H1 (cell line): ENCODE measurements around the gene QSOX2. TPM values are rescaled to one million over a fixed set of nuclear protein-coding genes. Genes with fewer than 3 reads are reported as not detected.

Source experiments
- BCL11A ChIP-seq, 2 experiments: IDR thresholded peaks; one replicate each; pipeline ENCODE4 v1.6.1; 2011; ENCODE audit warnings: low read depth in 2 of 2, low read length in 2 of 2, mild to moderate bottlenecking in 2 of 2
- BRCA1 ChIP-seq: IDR thresholded peaks from 2 replicates; pipeline ENCODE4 v1.6.1; 2012; ENCODE audit warnings: low read depth, low read length, improper control_type of control experiment
- EP300 ChIP-seq, 2 experiments: IDR thresholded peaks; 1 replicate in 1 of 2; 2 replicates in 1 of 2; pipeline ENCODE4 v1.6.1; 2011 to 2012; ENCODE audit warnings: low read depth in 2 of 2, low read length in 2 of 2, mild to moderate bottlenecking in 2 of 2, borderline replicate concordance in 1 of 2, inconsistent platforms in 1 of 2, moderate library complexity in 1 of 2
- JUND ChIP-seq: IDR thresholded peaks from 2 replicates; pipeline ENCODE4 v1.6.1; 2011; ENCODE audit warnings: mild to moderate bottlenecking, improper control_type of control experiment, low read length
- NRF1 ChIP-seq: IDR thresholded peaks from 2 replicates; pipeline ENCODE4 v1.6.1; 2011; ENCODE audit warnings: mild to moderate bottlenecking, low read depth, low read length, improper control_type of control experiment
- RBBP5 ChIP-seq: IDR thresholded peaks from 2 replicates; pipeline ENCODE4 v1.7.1; 2012; ENCODE audit warnings: low read depth, mild to moderate bottlenecking, inconsistent platforms, low read length, moderate library complexity, borderline replicate concordance
- SP2 ChIP-seq: IDR thresholded peaks from 2 replicates; pipeline ENCODE4 v1.6.1; 2012; ENCODE audit warnings: mild to moderate bottlenecking, low read length, inconsistent platforms
- TCF12 ChIP-seq: IDR thresholded peaks from 2 replicates; pipeline ENCODE4 v1.6.1; 2011; ENCODE audit warnings: low read depth, mild to moderate bottlenecking, low read length
- ZNF274 ChIP-seq: IDR thresholded peaks from 2 replicates; pipeline ENCODE4 v1.7.0; 2012; ENCODE audit warnings: low read length, borderline replicate concordance; ENCODE audit errors: extremely low read depth
- polyA plus RNA-seq, 7 experiments: library from polyadenylated mRNA; depleted of rRNA in 3 of 7; stranded (reverse) in 5 of 7; unstranded in 2 of 7; fragments of >200 nt in 5 of 7; fragments of 200-250 nt in 2 of 7; gene quantifications; 1 replicate in 5 of 7; 2 replicates in 1 of 7; 4 replicates in 1 of 7; pipeline versions ENCODE4 v1.2.1 to v1.2.3, GENCODE V29; 2011 to 2013; ENCODE audit warnings: missing spikeins in 2 of 7, mixed read lengths in 2 of 7
- total RNA-seq: library from RNA; stranded (reverse); fragmentation: NEBNext Ultra II Directional; extraction: Animal tissue kit (Norgen Biotek cat#: 25700); gene quantifications from 2 replicates; pipeline ENCODE4 v1.2.1, GENCODE V29; 2021
- TF ChIP-seq, protein P1 (sequence below): fragments of 300-600 bp; sonication (generic); IDR thresholded peaks from 2 replicates; pipeline ENCODE4 v1.7.1; 2012; ENCODE audit warnings: low read length, moderate library complexity, mild to moderate bottlenecking, inconsistent platforms; ENCODE audit not compliant: insufficient replicate concordance
- TF ChIP-seq, protein P2 (sequence below): IDR thresholded peaks from 2 replicates; pipeline ENCODE4 v1.6.1; 2011; ENCODE audit warnings: low read depth, mild to moderate bottlenecking, low read length; ENCODE audit not compliant: insufficient read depth

Gene QSOX2
- total and polyA plus RNA-seq, 2 of the 8 experiments (the other 6 are each of a cell fraction or from before 2014, with no cell fraction given), result 18.0 to 28.6 TPM

DNA sequence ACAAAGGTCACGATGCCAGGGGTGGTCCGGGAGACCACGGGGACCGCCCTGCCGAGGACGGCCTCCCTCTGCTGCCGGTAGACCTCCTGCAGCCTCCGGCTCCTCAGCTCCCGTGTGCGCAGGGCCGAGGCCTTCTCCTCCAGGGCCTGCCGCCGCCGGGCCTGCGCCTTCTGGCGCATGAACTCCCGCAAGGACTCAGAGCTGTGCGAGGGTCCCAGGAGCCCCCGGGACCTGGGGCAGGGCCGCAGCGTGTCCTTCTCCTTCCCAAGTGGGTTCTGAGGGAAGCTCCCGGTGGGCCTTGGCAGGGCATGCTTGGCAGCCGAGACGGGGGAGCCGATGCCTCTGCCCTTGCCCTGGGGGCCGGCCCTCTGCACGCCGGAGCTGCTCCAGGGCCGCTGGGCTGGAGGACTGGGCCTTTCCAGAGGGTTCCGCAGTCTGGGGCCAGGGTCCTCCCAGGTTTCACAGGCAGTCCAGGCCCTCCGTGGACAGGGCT is 44.9 kb upstream of the QSOX2 start (continued):
- TF ChIP-seq, protein P1, sequence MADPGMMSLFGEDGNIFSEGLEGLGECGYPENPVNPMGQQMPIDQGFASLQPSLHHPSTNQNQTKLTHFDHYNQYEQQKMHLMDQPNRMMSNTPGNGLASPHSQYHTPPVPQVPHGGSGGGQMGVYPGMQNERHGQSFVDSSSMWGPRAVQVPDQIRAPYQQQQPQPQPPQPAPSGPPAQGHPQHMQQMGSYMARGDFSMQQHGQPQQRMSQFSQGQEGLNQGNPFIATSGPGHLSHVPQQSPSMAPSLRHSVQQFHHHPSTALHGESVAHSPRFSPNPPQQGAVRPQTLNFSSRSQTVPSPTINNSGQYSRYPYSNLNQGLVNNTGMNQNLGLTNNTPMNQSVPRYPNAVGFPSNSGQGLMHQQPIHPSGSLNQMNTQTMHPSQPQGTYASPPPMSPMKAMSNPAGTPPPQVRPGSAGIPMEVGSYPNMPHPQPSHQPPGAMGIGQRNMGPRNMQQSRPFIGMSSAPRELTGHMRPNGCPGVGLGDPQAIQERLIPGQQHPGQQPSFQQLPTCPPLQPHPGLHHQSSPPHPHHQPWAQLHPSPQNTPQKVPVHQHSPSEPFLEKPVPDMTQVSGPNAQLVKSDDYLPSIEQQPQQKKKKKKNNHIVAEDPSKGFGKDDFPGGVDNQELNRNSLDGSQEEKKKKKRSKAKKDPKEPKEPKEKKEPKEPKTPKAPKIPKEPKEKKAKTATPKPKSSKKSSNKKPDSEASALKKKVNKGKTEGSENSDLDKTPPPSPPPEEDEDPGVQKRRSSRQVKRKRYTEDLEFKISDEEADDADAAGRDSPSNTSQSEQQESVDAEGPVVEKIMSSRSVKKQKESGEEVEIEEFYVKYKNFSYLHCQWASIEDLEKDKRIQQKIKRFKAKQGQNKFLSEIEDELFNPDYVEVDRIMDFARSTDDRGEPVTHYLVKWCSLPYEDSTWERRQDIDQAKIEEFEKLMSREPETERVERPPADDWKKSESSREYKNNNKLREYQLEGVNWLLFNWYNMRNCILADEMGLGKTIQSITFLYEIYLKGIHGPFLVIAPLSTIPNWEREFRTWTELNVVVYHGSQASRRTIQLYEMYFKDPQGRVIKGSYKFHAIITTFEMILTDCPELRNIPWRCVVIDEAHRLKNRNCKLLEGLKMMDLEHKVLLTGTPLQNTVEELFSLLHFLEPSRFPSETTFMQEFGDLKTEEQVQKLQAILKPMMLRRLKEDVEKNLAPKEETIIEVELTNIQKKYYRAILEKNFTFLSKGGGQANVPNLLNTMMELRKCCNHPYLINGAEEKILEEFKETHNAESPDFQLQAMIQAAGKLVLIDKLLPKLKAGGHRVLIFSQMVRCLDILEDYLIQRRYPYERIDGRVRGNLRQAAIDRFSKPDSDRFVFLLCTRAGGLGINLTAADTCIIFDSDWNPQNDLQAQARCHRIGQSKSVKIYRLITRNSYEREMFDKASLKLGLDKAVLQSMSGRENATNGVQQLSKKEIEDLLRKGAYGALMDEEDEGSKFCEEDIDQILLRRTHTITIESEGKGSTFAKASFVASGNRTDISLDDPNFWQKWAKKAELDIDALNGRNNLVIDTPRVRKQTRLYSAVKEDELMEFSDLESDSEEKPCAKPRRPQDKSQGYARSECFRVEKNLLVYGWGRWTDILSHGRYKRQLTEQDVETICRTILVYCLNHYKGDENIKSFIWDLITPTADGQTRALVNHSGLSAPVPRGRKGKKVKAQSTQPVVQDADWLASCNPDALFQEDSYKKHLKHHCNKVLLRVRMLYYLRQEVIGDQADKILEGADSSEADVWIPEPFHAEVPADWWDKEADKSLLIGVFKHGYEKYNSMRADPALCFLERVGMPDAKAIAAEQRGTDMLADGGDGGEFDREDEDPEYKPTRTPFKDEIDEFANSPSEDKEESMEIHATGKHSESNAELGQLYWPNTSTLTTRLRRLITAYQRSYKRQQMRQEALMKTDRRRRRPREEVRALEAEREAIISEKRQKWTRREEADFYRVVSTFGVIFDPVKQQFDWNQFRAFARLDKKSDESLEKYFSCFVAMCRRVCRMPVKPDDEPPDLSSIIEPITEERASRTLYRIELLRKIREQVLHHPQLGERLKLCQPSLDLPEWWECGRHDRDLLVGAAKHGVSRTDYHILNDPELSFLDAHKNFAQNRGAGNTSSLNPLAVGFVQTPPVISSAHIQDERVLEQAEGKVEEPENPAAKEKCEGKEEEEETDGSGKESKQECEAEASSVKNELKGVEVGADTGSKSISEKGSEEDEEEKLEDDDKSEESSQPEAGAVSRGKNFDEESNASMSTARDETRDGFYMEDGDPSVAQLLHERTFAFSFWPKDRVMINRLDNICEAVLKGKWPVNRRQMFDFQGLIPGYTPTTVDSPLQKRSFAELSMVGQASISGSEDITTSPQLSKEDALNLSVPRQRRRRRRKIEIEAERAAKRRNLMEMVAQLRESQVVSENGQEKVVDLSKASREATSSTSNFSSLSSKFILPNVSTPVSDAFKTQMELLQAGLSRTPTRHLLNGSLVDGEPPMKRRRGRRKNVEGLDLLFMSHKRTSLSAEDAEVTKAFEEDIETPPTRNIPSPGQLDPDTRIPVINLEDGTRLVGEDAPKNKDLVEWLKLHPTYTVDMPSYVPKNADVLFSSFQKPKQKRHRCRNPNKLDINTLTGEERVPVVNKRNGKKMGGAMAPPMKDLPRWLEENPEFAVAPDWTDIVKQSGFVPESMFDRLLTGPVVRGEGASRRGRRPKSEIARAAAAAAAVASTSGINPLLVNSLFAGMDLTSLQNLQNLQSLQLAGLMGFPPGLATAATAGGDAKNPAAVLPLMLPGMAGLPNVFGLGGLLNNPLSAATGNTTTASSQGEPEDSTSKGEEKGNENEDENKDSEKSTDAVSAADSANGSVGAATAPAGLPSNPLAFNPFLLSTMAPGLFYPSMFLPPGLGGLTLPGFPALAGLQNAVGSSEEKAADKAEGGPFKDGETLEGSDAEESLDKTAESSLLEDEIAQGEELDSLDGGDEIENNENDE, result no peak
- TF ChIP-seq ZNF274 (no peak), NRF1 (no peak), TCF12 (no peak), BRCA1 (no peak), RBBP5 (no peak), JUND (no peak), SP2 (no peak), BCL11A (IDR thresholded peaks at IDR 0.05; ENCODE audit: low read depth in 2 of 2, low read length in 2 of 2) (no peak), EP300 (IDR thresholded peaks at IDR 0.05; ENCODE audit: borderline replicate concordance in 1 of 2, low read depth in 2 of 2, low read length in 2 of 2) (no peak)
- TF ChIP-seq, protein P2, sequence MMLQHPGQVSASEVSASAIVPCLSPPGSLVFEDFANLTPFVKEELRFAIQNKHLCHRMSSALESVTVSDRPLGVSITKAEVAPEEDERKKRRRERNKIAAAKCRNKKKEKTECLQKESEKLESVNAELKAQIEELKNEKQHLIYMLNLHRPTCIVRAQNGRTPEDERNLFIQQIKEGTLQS, result no peak
